Keratinocyte (primary cell): ENCODE measurements around the gene FAM135A. TPM values are rescaled to one million over a fixed set of nuclear protein-coding genes. Genes with fewer than 3 reads are reported as not detected.

Experiments
- DNase-seq: peaks from one replicate; pipeline ENCODE4 v3.0.0-alpha.2; 2011; ENCODE audit warnings: low read depth, missing footprints, low spot score
- FAIRE-seq: peaks from 2 replicates; lab custom pipeline; 2011; peaks lifted over from hg19 to GRCh38; lab: Jason Lieb, UNC
- H2AFZ ChIP-seq: 2 replicates; pipeline ENCODE4 v1.6.0; 2012; ENCODE audit warnings: low read length, control low read depth, inconsistent platforms; ENCODE audit not compliant: control insufficient read depth
- H3K27ac ChIP-seq: 2 replicates; pipeline ENCODE4 v1.5.1; 2011; ENCODE audit warnings: low read length; ENCODE audit not compliant: control insufficient read depth, insufficient read depth
- H3K27me3 ChIP-seq: 3 replicates; pipeline ENCODE4 v1.6.0; 2011; ENCODE audit warnings: low read length; ENCODE audit not compliant: control insufficient read depth, insufficient read depth; ENCODE audit errors: extremely low read depth
- H3K36me3 ChIP-seq, 2 experiments: 2 replicates in 1 of 2; 3 replicates in 1 of 2; pipeline ENCODE4 v1.5.1; 2011; ENCODE audit warnings: low read length in 2 of 2, mild to moderate bottlenecking in 1 of 2; ENCODE audit not compliant: control insufficient read depth in 2 of 2, insufficient read depth in 2 of 2; ENCODE audit errors: extremely low read depth in 1 of 2
- H3K4me1 ChIP-seq: 3 replicates; pipeline ENCODE4 v1.5.1; 2011; ENCODE audit warnings: low read length; ENCODE audit not compliant: control insufficient read depth, insufficient read depth; ENCODE audit errors: extremely low read depth
- H3K4me2 ChIP-seq: 3 replicates; pipeline ENCODE4 v1.6.0; 2011; ENCODE audit warnings: low read depth, low read length; ENCODE audit not compliant: control insufficient read depth, insufficient read depth; ENCODE audit errors: extremely low read depth
- H3K4me3 ChIP-seq, 3 experiments: fragments of 200-600 bp in 1 of 3; sonication (generic) in 1 of 3; 2 replicates in 2 of 3; 3 replicates in 1 of 3; pipeline ENCODE4 v1.5.1; 2011 to 2016; ENCODE audit warnings: low read length in 3 of 3, mild to moderate bottlenecking in 3 of 3, control low read depth in 2 of 3, inconsistent platforms in 1 of 3, low read depth in 1 of 3, mixed read lengths in 1 of 3, mixed run types in 1 of 3, moderate library complexity in 1 of 3; ENCODE audit not compliant: control insufficient read depth in 2 of 3, insufficient read depth in 2 of 3; ENCODE audit errors: extremely low read depth in 1 of 3
- H3K79me2 ChIP-seq: 2 replicates; pipeline ENCODE4 v1.6.0; 2012; ENCODE audit warnings: low read length; ENCODE audit not compliant: control insufficient read depth, insufficient read depth
- H3K9ac ChIP-seq: 3 replicates; pipeline ENCODE4 v1.6.0; 2011; ENCODE audit warnings: low read length; ENCODE audit not compliant: control insufficient read depth, insufficient read depth; ENCODE audit errors: extremely low read depth
- H3K9me1 ChIP-seq: 3 replicates; pipeline ENCODE4 v1.6.0; 2011; ENCODE audit warnings: low read length; ENCODE audit not compliant: control insufficient read depth, insufficient read depth; ENCODE audit errors: extremely low read depth
- H3K9me3 ChIP-seq: 2 replicates; pipeline ENCODE4 v1.5.1; 2012; ENCODE audit warnings: low read depth, low read length; ENCODE audit not compliant: control insufficient read depth
- H4K20me1 ChIP-seq: 3 replicates; pipeline ENCODE4 v1.6.0; 2011; ENCODE audit warnings: low read length; ENCODE audit not compliant: control insufficient read depth, insufficient read depth; ENCODE audit errors: extremely low read depth
- EZH2 ChIP-seq: IDR thresholded peaks from one replicate; pipeline ENCODE4 v1.6.1; 2012; ENCODE audit warnings: inconsistent platforms, mild to moderate bottlenecking, low read length, moderate library complexity
- dilution Hi-C: fragments of 300-500 bp; cut with MboI; formaldehyde crosslinking; loops from one replicate; pipeline ENCODE4 v1.7.0; 2020; ENCODE audit warnings: low sequenced_read_pairs; ENCODE audit not compliant: extremely low pct_ligation_motif_present
- polyA plus RNA-seq, 5 experiments: library from polyadenylated mRNA; depleted of rRNA in 3 of 5; stranded (reverse) in 3 of 5; stranded (forward) in 1 of 5; unstranded in 1 of 5; fragments of >200 nt; gene quantifications; 1 replicate in 1 of 5; 2 replicates in 3 of 5; 3 replicates in 1 of 5; pipeline versions ENCODE4 v1.2.1 to v1.2.3, GENCODE V29; 2011 to 2012; ENCODE audit warnings: missing spikeins in 2 of 5, low read depth in 1 of 5, low replicate concordance in 1 of 5
- TF ChIP-seq, protein P1 (sequence below), 3 experiments: IDR thresholded peaks in 1 of 3; conservative IDR thresholded peaks in 1 of 3; optimal IDR thresholded peaks in 1 of 3; 2 replicates in 2 of 3; 3 replicates in 1 of 3; pipeline versions ENCODE3 to v1.5.1; 2011; ENCODE audit warnings: low read length in 3 of 3, mild to moderate bottlenecking in 3 of 3, moderate library complexity in 2 of 3, control low read depth in 1 of 3, inconsistent platforms in 1 of 3; ENCODE audit not compliant: insufficient read depth in 2 of 3; ENCODE audit errors: extremely low read depth in 1 of 3

The FAM135A gene
- polyA plus RNA-seq, 1 donor (not counting 4 experiments of a cell fraction or from before 2014, with no cell fraction given) = 21.3 TPM

DNA sequence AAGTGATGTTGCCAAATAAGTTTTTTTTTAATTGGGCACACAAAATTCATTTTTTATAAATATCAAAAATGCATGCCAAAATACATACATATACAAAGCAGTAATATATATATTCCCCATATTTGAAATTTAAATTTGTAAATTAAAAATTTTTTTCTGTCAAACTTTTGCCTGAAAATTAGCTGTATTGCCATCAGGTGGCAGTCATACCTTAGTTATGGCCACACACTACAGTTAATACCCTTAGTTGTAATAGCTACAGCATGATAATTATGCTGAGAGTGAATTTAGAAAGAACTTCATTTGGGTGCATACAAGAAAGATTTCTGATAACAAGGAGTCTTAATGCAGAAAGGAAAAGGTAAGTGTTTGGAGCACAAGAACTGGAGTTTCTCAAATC, 107.3 kb downstream of the FAM135A start:
- Histone ChIP-seq H3K79me2 (no peaks in the 10 kb centered on the region), H3K27me3 (no peaks in the 10 kb centered on the region), H2AFZ (no peak overlapping the region), H4K20me1 (no peaks in the 10 kb centered on the region), H3K9me3 (no peaks in the 10 kb centered on the region), H3K4me2 (no peak overlapping the region), H3K9ac (no peak overlapping the region), H3K27ac (no peak overlapping the region), H3K9me1 (no peaks in the 10 kb centered on the region), H3K36me3 (peaks cover 0 to 3% of the 10 kb centered on the region in 2 experiments), H3K4me1 (no peaks in the 10 kb centered on the region), H3K4me3 (no peak overlapping the region)
- TF ChIP-seq EZH2 = no peak
- TF ChIP-seq, protein P1, sequence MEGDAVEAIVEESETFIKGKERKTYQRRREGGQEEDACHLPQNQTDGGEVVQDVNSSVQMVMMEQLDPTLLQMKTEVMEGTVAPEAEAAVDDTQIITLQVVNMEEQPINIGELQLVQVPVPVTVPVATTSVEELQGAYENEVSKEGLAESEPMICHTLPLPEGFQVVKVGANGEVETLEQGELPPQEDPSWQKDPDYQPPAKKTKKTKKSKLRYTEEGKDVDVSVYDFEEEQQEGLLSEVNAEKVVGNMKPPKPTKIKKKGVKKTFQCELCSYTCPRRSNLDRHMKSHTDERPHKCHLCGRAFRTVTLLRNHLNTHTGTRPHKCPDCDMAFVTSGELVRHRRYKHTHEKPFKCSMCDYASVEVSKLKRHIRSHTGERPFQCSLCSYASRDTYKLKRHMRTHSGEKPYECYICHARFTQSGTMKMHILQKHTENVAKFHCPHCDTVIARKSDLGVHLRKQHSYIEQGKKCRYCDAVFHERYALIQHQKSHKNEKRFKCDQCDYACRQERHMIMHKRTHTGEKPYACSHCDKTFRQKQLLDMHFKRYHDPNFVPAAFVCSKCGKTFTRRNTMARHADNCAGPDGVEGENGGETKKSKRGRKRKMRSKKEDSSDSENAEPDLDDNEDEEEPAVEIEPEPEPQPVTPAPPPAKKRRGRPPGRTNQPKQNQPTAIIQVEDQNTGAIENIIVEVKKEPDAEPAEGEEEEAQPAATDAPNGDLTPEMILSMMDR (optimal IDR thresholded peaks at IDR 0.05 in 1 of 3, IDR thresholded peaks at IDR 0.05 in 1 of 3, conservative IDR thresholded peaks at IDR 0.05 in 1 of 3; ENCODE audit: extremely low read depth in 1 of 3, insufficient read depth in 2 of 3, low read length in 3 of 3) = peak in 1 of 3 experiments; percentile 7
- DNase-seq (no peak), FAIRE-seq (no peak)
- dilution Hi-C loops = no loop called here

DNA sequence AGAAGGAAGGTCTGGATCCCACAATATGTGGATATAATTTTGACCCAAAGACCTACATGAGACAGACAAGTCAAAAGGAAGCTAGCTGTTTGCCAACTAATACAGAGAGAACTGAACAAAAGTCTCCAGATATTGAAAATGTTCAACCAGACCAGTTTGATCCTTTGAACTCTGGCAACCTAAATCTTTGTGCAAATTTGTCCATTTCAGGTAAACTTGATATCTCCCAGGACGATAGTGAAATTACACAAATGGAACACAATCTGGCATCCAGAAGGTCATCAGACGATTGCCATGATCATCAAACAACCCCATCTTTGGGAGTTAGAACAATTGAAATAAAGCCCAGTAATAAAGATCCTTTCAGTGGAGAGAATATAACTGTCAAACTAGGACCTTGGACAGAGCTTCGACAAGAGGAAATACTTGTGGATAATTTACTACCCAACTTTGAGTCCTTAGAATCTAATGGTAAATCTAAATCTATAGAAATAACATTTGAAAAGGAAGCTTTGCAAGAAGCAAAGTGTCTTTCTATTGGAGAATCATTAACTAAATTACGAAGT, 111.5 kb downstream of the FAM135A start:
- Histone ChIP-seq H3K27me3 (no peaks in the 10 kb centered on the region), H3K9me1 (no peaks in the 10 kb centered on the region), H3K79me2 (no peaks in the 10 kb centered on the region), H4K20me1 (no peaks in the 10 kb centered on the region), H3K27ac (no peak overlapping the region), H3K9me3 (no peaks in the 10 kb centered on the region), H3K9ac (no peak overlapping the region), H3K4me2 (no peak overlapping the region), H3K4me1 (no peaks in the 10 kb centered on the region), H3K36me3 (peaks cover 0 to 3% of the 10 kb centered on the region in 2 experiments), H3K4me3 (no peak overlapping the region), H2AFZ (no peak overlapping the region)
- dilution Hi-C loops = no loop called here
- TF ChIP-seq, protein P1 (optimal IDR thresholded peaks at IDR 0.05 in 1 of 3, IDR thresholded peaks at IDR 0.05 in 1 of 3, conservative IDR thresholded peaks at IDR 0.05 in 1 of 3; ENCODE audit: extremely low read depth in 1 of 3, insufficient read depth in 2 of 3, low read length in 3 of 3) = no peak
- no peak for TF ChIP-seq EZH2
- FAIRE-seq = no peak
- DNase-seq = no peak
